HG03045 (cell line): ENCODE results near the gene FOXD4L5.
"Not testable (repeated sequence)": the region's sequence is repeated elsewhere in the genome, so short reads cannot be mapped to it uniquely, and the experiment has no call there.

Experiments used
- ATAC-seq: cut with Tn5 transposase; IDR thresholded peaks from one replicate; pipeline ENCODE4 v1.9.1; 2021; ENCODE audit warnings: mild to moderate bottlenecking, moderate library complexity; ENCODE audit not compliant: unreplicated experiment

The FOXD4L5 gene

GRCh38 chr9:65285109-65285508 is at the start of gene FOXD4L5:
FOXD4L5 (minus strand) TSS chr9:65285209; CDS start chr9:65284377, 832 bp downstream.
- ATAC-seq = not testable (repeated sequence)

DNA sequence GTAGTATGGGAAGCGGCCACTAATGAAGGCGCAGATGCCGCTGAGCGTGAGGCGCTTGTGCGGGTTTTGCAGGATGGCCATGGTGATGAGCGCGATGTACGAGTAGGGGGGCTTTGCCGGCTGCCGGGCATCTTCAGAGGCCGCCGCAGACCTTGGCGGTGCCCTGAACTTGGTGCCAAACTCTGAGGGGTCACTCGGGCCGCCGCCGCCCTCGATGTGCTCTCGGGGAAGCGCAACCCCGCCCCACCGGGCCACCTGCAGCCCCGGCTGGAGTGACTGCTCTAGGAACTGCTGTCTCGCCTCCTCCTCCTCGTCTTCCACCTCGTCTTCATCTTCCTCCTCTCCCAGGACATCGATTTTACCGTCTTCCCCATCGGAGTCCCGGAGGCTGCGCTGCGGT is 1.1 kb downstream of the FOXD4L5 start:
- ATAC-seq = not testable (repeated sequence)

DNA sequence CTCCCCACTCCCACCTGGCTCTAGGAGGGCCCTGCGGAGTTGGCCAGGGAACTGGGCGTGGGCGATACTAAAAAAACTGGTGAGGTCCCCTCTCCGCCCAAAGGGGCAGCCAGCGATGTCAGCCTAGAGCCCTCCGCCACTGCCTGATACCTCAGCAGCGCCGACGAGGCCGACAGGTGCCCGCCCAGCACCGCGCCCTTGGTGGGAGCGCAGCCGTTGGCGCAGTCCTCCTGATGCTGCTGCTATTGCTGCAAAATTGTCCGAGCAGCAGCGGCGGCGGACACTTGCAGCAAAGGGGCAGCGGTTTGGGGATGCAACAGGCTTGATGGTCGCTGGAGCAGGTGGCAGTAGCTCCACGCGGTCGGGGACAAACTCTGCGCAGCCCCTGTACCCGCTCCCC is 2.0 kb downstream of the FOXD4L5 start:
- not testable (repeated sequence) for ATAC-seq
